SIG-M5 treated with dmso at 0.1 percent for 504 hours (cell line): ENCODE measurements around the gene SCAF8.
A peak's percentile ranks its signal among the peaks of the same experiment; 100 is the strongest.
"Not testable (repeated sequence)": the region's sequence is repeated elsewhere in the genome, so short reads cannot be mapped to it uniquely, and the experiment has no call there.

Source experiments
- DNase-seq: peaks from one replicate; lab custom pipeline; 2025; ENCODE audit not compliant: unreplicated experiment; lab: John Stamatoyannopoulos, UW

SCAF8 gene

GRCh38 chr6:154779157-154779556 is 45.9 kb downstream of the SCAF8 start:
- DNase-seq = not testable (repeated sequence)

DNA sequence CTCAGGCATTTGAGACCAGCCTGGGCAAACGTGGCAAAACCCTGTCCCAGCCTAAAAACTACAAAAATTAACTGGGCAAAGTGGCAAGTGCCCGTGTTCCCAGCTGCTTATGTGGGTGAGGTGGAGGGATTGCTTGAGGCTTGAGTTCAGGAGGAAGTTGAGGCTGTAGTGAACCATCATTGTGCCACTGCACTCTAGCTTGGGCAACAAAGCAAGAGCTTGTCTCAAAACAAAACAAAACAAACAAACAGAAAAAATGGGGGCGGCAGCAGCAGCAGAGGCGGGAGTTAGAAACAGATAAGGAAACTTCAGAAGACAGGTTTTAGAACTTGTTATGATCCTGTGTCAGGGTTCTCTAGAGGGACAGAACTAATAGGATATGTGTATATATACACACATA is 49.0 kb downstream of the SCAF8 start:
- no peak for DNase-seq

- no peak for DNase-seq
These were observed 50.0 kb downstream of the SCAF8 start for GRCh38 chr6:154783229-154783628.

DNA sequence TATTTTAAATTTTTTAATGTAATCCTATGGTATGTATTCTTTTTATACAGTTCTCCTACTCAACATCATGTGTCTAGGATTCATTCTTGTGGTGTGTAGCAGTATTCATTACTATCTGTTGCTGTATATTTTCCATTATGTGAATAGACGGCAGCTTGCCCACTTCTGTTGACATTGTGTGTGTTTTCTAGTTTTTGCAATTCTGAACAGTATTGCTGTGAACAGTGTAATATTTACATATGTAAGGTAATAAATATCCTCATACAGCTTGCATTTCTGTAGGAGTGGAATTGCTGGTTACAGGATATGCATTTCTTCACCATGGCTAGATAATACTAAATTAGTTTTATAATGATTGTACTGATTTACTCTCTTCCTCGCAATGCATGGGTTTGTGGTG is 51.9 kb downstream of the SCAF8 start:
- DNase-seq = no peak

- DNase-seq = no peak
These were observed 53.1 kb downstream of the SCAF8 start for GRCh38 chr6:154786144-154786868.

DNA sequence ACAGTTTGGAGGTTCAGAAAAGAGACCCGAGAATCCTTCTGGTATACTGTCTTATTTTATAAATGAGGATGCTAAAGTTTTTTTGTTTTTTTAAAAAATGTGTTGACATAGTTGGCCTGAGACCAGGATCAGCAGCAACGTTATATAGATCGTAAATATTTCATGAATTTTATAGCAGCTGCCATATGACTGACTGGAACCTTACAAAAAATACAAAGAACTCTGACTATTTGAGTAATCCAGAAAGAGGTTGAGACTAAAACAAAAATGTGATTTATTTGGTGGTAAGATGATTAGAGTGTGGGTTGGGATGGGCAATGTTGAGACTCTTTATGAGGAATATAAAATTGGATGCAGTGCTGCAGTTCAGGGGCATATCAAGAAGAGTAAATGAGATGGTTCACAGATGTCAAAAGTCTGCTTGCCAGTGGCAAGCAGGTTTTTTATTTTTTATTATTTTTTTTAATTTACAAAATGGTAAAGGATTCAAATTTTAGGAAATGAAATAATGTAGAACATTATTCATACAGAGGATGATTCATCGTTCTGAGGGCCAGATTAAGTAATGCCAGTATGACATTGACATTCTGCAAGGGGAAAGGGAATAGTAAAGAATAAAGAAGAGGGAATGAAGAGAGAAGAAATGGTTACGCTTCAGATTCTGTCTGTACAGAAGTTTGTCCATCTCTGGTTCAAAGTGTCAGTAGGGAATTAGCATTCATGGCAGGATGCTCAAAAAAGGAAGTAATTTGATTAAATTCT is 58.5 kb downstream of the SCAF8 start:
- DNase-seq = no peak

- DNase-seq = no peak
These were observed 59.1 kb downstream of the SCAF8 start for GRCh38 chr6:154792325-154792724.

DNA sequence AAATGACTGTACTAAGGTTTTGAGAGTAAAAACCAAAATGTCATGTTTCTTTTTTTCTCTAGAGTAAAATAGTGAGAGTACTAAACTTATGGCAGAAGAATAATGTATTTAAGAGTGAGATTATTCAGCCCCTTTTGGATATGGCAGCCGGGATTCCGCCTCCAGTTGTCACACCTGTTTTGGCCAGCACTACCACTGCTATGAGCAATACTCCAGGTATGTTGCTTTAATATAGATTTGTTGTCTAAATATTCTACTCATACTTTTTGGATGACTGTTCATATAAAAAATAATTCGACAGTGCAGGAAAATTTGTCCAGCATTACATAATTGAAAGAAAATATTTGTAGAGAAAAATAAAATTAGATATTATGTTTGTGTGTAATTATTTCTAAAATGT is 59.5 kb downstream of the SCAF8 start:
- peak; percentile 1 for DNase-seq

DNA sequence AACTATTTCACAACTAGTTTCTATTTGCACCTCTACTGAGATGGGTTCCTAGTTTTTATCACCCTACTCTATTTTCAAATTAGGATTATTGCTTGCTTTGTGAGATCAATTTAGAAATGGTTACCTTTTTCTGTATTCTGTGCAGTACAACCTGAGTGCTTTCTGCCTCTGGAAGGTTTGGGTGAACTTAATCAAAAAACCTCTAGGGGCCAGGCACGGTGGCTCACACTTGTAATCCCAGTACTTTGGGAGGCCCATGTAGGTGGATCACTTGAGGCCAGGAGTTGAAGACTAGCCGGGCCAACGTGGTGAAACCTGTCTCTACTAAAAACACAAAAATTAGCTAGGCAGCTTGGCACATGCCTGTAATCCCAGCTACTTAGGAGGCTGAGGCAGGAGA is 63.3 kb downstream of the SCAF8 start:
- no peak for DNase-seq

GRCh38 chr6:154797857-154798256 is 64.6 kb downstream of the SCAF8 start:
- no peak for DNase-seq

DNA sequence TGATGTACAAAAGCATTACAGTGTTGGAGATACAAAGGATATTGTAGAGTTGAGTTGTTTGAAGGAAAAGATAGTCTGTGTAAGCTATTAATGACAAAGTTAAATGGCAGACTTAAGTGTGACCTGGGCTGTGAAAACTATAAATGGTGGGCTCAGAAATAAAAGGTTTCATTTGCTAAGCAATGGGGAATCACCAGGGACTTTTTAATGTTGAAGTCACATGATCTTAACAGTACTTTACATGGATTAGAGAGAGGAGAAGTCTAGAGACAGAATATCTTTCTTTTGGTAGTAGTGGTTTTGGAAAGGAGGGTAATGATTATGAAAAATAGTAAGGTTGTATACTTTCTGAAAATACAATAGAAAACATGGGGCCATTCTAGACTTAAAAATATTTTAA is 67.1 kb downstream of the SCAF8 start:
- DNase-seq = no peak

DNA sequence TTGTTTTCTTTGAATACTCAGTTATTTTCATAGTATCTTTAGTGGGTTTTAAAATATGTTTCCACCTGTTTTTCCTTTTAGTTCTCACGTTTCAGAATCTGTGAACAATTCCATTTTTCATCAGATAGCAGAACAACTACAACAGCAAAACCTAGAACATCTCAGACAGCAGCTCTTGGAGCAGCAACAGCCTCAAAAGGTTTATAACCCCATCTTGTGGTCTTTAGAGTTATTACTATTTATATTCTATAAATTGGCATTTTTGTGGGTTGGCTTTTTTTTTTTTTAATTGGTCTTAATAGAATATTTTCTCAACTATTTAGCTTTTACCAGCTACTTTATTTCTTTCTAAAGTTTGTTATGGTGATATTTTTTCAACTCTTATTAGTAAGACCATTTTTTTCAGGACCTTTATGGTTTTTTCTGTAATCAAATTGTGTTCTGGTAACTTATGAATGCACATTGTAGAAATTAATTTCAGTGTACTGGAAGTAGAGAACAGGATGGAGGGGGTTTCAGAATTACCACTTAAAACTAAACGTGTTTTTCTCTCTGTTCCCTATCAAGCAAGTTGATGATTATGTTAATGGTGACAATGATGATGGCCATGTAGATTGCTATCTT is 72.2 kb downstream of the SCAF8 start:
- peak; percentile 19 for DNase-seq

DNA sequence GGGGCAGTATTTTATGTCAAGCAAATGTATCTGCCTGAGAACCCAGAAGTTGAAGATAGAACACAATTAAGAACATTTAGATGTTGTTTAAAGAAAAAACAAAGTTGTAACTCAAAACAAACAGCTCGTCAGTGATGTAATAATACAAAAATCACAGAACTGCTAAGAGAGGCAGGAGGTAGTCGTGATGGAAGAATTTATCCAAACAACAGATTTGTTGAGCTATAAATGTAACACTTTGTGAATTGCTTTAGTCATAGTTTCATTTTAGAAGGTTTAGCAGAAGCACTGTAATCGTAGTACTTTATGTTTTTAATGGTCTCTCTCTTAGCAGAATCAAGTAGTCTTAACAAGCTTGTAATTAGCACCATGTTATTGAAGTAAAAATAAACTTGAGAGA is 73.6 kb downstream of the SCAF8 start:
- no peak for DNase-seq

- DNase-seq = not testable (repeated sequence)
These were observed 78.4 kb downstream of the SCAF8 start for GRCh38 chr6:154811663-154812062.

DNA sequence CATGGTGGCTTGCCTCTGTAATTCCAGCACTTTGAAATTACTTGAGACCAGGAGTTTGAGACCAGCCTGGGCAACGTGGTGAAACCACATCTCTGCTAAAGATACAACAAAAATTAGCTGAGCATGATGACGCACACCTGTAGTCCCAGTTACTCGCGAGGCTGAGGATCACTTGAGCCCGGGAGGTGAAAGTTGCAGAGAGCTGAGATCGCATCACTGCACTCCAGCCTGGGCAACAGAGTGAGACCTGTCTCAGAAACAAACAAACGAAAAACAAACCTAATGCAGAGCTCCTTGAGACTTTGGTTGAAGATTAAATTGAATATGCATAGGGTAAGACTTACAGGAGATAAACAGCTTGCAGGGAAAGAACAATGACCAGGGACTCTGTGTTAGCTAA is 80.8 kb downstream of the SCAF8 start:
- no peak for DNase-seq

DNA sequence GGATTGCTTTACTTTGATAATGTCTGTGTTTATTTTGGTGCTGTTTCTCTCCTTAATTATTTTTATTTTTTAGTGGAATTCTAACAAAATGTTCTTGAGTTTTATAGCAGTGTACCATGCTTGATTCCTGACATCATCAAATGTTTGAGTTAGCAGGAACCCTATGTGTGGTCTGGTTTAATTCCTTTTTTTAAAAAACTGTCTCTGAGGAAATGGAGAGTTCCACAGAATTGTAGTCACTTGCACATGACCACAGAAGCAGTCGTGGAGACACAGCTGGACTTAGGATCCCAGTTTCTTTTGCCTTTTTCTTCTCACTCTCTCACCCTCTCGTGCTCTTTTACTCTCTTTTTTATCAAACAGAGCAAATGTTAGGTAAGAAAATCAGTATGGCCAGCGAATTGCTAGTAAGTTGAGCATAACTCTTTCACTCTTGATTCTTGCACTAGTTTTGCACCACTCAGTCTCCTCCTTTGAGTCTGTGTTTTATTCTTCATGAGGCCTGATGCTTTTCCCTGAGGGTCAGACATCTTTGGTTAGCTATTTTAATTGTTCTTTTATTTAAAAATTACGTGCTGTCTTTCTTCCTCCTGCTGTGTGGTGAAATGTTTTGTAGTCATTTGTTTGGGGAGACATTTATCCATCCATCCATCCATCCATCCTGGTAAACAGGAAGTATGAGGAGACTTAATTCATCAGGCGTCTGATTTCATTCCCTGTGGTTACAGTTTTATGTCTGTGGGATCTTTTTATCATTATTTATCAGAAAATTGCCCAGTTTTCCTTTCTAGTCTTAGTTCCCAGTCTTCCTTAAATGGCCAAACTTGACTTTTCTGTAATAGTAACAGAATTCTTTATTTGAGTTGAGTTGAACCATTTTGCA is 83.0 kb downstream of the SCAF8 start:
- no peak for DNase-seq

GRCh38 chr6:154821099-154821498 is 87.9 kb downstream of the SCAF8 start:
- DNase-seq = no peak

- no peak for DNase-seq
These were observed 88.4 kb downstream of the SCAF8 start for GRCh38 chr6:154821638-154822037.

- no peak for DNase-seq
These were observed 89.8 kb downstream of the SCAF8 start for GRCh38 chr6:154822947-154823558.

GRCh38 chr6:154824076-154824475 is 90.9 kb downstream of the SCAF8 start:
- DNase-seq = no peak

- DNase-seq = no peak
These were observed 96.8 kb downstream of the SCAF8 start for GRCh38 chr6:154829970-154830369.
